NCI-H2029 treated with DMSO at 0.1 percent for 48 hours (cell line): ENCODE data around the gene COA3.

Experiments
- DNase-seq: peaks from one replicate; lab custom pipeline; 2025; lab: John Stamatoyannopoulos, UW

COA3 gene

DNA sequence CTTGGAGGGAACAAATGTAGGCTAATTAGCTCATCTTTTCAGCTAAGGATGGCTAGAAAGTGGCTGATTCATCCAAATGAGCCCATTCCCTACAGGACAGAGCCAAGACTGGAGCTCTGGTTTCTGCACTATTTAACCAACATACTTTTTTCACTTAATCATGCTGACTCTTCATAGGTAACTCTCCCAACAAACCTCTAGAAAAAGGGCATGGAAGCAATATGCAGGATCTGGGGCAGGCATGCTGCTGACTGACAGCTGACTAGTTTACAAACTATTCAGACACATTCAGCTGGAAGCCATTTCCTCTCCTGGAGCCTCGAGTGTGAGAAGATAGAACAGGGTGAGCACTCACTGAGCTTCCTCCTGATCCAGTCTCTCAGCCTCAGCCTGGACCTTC lies 19.4 kb upstream of the COA3 start:
- DNase-seq = no peak

DNA sequence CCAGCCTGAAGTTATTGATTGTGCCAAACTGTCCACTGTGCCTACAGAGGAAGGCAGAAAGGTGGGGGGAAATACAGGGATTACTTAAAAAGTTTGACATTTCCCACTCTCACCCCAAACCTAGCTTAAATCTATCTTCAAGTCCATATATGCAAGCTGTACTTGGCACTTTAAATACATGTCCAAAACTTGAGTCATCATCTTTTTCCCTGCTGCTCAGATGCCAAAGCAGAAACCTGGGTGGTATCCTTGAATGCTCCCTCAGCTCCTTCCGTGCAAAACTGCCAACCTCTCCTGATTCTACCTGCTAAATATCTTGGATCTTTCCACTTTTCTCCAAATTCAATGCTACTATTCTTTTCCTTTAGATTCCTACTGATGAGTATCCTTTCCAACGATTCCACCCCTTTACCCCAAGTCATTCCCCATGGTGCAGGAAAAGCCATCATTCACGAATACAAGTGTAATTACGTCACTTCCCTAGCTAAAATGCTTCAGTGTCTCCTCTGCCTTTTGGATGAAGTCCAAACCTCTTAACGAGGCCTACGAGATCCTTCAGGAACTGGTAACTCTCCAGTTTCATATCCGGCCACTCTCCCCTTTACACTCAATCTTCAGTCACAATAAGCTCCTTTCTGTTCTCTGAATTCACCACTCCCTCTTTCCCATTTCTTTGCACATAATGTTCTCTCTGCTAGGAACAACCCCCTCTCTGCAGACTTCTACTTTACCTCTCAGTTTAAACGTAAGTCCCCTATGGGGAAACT lies 16.3 kb upstream of the COA3 start:
- DNase-seq = peak; percentile 73

DNA sequence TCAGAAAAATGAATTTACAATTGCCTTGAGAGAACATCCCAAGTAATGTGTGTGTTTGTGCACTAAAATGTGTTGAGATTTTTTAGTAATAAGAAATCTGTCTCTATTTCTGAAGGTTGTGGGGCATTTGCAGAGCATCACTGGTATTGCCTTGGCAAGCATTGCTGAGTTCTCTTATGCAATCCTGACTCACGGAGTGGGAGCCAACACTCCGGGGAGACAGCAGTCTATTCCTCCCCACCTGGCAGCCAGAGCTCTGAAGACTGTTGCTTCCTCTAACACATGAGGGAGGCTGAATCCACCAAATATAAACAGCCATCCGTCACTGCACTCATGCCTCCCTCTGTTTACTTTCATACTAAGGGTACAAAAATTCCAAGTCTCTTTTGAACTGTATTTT lies 10.7 kb upstream of the COA3 start:
- no peak for DNase-seq

DNA sequence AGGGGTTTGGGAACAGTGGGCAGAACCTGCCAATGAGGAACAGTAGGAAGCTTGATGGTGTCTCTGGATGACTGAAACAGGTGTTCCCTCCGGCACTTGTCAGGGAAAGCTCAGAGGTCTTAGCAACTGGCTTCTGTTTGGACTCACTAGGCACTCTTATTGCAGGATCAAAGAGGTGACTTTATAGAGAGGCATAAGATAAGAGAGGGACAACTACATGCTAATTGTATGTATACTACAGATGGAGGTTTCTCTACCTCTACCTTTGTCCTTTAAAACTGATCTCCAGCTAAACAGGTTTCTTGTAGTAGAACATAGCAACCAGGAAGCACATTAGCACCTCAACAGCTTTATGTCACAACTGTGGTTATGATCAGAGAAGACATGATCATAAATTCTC lies 7.7 kb upstream of the COA3 start:
- no peak for DNase-seq

DNA sequence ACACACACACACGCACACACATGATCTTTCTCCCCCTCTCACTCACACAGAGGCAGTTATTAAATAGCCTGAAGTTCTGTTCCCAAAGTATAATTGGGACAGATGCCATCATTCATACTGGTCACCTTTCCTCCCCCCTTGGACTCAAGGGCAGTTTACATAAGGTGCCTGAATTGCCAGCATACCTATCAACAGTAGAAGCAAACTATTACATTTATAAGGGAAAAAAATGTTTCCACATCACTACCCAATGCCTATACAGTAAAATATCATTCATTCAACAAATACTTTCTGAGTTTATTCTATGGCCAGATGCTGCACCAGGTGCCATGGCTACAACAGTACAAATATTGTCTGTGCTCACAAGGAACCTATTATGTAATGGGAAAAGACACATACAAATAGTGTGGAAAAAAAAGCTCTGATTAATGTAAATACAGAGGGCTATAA lies 6.4 kb upstream of the COA3 start:
- peak; percentile 70 for DNase-seq

DNA sequence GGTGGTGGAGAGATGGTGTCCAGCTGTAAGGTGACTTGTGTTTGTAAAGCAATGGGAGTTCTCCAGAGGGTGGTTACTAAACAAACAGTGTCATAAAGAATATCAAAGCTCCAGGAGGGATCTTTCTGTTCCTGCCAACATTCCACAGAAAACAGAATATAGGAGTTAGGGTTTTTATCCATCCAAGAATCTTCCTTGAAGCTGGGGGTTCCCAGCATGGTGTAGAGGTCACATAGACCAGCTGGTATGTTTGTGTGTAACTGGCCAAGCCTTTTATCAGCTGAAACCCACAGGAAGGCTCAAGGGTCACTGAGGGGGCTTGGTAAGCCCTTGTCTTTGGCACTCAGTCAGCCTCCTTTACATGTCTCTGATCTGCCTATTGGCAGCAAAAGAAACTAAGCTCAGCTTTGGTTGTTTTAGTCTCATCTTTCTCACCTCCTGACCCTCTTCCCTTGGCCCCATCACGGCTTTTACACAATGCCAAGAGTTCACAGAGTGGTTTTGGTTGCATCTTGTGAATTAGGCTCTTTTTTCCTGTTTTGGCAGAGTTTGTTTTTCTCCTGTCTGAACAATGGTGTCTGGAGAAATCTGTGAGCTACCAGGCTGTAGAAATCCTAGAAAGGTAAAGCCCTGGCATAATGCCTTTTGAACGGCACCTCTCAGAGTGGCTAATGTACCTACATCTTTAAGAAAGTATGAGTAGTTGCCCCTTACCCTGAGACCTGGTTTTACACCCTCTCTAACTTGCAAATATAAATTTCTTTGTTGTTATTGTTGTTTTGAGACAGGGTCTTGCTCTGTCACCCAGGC lies 4.8 kb upstream of the COA3 start:
- no peak for DNase-seq

DNA sequence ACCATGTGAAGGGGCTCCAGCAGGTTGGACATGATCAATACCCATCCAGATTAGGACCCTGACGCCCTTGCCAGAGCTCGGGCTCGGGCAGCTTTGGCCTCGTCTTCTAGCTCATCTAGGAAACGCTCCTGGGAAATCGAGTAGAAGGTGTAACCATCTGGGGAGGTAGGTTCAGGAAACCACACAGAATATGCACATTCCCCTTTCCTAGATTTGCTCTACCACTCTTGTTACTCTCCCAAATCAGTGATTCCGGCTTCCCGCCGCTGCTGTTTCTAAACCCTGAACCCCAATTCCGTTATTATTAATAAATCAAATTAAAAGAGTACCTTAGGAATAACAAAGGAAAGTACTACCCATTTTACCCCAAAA lies 507 bp downstream of the COA3 start:
- no peak for DNase-seq

DNA sequence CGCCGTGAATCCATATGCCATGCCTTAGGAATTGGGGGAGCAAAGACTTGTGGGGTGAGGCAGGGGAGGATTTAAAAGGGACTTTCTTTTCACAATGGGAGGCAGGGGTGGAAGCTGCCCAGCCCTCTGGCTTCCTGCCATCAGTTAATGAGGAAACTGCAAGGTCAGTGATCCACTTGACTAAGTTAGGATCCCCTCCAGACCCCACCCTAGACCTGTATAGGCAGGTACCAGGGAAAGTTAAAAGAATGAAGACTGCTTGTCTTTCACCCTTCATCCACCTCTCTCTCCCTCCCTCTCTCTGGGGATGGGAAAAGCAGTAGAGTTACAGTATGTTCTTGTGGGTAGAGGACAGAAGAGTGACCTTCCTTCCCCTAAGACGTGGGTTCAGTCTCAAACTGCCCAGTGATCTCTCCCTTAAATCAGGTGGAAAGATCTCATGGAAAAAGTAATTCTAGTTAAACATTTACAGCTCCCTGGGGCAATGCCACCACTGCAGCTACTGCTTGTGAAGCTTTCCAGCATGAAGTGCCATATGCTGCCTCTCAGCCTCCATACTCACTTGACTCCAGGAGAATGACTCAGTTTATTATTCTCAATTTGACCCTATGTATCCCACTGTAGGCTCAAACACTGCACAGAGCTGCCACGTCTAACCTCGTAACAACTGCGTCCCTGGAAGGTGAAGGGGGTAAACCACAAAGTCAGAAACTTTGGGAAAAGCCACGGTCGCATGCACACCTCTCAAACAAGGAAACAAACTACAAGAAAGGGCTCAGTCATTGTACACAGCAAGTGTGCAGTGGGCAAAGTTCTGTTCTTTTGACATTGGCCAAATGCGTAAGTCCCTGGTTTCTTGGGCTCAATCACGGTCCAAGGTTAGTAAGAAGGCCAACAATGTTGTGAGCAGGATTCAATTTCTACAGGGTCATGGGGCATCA lies 1.2 kb downstream of the COA3 start:
- DNase-seq = no peak

DNA sequence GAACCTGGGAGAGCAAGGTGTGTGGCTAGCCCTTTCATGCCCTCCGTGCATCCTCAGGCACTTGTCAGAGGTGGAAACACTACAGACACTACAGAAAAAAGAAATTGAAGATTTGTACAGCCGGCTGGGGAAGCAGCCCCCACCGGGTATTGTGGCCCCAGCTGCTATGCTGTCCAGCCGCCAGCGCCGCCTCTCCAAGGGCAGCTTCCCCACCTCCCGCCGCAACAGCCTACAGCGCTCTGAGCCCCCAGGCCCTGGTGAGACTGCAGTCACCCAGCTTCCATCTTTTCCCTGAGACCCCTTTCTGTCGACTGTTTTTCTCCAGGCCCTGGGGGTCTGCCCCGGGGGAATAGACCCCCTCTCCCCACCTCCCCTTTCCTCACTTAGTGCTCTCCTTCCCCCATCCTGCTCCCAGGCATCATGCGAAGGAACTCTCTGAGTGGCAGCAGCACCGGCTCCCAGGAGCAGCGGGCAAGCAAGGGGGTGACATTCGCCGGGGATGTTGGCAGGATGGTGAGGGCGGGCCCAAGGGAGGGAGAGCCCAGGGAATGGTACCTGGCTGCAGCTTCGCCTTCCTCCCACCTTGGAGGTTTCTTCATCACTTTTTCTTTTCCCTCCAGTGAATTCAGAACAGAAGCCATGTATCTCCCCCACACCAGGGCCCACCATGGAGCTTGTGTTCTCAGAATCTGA lies 2.3 kb downstream of the COA3 start:
- no peak for DNase-seq

DNA sequence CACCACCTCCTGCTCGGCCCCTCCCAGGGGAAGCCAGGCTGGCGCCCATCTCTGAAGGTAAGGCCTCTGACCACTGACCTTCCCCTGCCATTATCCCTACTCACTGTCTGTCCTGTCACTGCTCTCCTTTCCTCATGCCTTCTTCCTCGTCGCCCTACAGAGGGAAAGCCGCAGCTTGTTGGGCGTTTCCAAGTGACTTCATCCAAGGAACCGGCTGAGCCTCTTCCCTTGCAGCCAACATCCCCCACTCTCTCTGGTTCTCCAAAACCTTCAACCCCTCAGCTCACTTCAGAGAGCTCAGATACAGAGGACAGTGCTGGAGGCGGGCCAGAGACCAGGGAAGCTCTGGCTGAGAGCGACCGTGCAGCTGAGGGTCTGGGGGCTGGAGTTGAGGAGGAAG lies 3.0 kb downstream of the COA3 start:
- DNase-seq = no peak

DNA sequence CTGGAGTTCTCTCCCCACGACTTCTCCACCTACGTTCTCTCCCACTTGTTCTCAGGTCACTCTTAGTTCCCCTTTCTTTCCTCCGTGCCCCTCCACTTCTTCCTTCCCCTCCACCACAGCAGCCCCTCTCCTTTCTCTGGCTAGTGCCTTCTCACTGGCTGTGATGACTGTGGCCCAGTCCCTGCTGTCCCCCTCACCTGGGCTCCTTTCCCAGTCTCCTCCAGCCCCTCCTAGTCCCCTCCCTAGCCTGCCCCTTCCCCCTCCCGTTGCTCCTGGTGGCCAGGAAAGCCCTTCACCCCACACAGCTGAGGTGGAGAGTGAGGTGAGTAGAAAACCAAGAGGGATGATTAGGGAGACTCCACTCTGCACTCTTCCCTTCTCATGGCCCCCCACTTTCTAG lies 3.4 kb downstream of the COA3 start:
- no peak for DNase-seq

DNA sequence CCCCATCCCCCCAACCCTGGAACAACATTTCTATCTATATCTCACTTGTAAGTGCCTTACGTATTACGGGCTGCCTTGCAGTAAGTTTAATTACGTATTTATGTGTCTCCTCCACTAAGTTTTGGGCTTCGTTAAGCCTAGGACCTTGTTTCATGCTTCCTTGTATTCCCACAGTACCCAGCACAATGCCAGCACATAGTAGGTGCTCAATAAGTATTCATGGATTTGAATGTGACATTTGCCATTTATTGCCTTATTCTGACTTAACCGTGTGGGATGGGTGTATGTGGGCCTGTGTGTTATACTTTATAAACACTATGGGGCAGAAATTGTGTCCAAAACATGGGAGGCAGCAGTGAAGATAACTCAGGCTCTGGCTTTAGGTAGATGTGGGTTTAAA lies 6.0 kb downstream of the COA3 start:
- DNase-seq = no peak

DNA sequence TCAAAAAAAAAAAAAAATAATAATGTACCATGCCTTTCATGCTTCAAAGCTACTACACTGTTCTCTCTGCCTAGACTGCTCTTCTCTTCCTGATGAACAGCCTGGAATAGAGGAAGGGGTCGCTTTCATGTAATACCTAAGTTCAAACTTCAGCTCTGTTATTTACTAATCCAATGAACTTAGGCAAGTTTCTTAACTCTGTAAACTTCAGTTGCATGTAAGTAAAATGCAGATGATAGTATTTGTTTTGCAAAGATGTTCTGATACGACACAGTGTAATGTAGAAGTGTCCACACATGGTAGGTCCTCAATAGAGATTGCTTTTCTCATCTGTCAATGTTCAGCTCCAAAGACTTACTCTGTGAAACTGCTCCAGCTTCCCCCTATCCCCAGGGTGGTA lies 6.6 kb downstream of the COA3 start:
- no peak for DNase-seq

DNA sequence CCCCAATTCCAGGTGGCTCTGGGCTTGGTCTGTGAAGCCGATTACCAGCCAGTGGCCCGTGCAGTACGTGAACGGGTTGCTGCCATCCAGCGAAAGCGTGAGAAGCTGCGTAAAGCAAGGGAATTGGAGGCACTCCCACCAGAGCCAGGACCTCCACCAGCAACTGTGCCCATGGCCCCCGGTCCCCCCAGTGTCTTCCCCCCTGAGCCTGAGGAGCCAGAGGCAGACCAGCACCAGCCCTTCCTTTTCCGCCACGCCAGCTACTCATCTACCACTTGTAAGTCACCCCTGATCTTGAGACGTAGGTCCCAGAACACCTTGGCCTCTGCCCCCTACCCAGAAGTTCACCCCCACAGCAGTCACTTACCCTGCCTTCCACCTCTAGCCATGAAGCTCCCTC lies 11.2 kb downstream of the COA3 start:
- DNase-seq = no peak

DNA sequence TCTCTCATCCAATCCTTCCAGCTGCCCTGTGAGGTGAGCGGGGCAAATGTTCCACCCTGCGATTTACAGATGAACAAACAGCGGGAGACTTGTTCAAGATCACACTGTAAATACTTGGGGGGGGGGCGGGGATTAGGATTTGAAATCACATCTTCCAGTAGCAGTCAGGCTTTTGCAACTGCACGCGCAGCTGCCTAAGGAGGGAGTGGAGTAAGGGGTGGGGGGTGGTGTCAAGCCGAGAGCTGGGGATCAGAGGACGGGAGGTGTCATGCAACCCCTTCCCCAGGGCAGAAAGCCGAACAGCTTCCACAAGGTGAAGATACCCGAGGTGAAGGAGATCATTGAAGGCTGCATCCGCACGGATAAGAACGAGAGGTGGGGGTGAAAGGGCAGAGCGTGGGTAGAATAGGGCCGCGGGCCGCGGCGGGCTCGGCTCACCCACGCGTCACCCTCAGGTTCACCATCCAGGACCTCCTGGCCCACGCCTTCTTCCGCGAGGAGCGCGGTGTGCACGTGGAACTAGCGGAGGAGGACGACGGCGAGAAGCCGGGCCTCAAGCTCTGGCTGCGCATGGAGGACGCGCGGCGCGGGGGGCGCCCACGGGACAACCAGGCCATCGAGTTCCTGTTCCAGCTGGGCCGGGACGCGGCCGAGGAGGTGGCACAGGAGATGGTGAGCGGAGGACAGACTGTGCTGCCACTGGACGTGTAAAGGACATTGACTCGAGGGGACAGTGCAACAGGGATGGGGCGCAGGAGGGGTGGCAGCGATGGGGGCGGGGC lies 13.5 kb downstream of the COA3 start:
- DNase-seq = no peak

DNA sequence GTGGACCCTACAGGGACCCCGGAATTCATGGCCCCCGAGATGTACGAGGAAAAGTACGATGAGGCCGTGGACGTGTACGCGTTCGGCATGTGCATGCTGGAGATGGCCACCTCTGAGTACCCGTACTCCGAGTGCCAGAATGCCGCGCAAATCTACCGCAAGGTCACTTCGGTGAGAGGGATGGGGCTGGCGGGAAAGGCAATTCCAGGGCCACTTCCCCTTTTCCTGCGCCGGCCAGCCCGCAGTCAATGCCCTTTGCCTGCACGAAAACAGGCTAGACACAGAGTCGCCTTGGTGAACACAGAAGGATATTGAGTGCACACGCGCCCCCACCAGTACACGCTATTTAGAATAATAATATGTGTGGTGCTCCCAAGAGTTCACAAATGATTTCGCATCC lies 14.1 kb downstream of the COA3 start:
- DNase-seq = no peak

DNA sequence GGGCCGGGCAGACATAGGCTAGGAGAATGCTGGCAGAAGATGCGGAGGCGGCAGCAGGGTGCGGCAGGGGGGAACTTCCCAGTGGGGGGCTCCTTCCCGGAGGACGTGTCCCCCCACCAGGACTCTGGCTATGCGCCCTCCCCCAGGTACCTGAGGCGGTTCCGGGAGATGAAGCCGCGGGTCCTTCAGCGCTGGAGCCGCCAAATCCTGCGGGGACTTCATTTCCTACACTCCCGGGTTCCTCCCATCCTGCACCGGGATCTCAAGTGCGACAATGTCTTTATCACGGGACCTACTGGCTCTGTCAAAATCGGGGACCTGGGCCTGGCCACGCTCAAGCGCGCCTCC lies 14.7 kb downstream of the COA3 start:
- no peak for DNase-seq

DNA sequence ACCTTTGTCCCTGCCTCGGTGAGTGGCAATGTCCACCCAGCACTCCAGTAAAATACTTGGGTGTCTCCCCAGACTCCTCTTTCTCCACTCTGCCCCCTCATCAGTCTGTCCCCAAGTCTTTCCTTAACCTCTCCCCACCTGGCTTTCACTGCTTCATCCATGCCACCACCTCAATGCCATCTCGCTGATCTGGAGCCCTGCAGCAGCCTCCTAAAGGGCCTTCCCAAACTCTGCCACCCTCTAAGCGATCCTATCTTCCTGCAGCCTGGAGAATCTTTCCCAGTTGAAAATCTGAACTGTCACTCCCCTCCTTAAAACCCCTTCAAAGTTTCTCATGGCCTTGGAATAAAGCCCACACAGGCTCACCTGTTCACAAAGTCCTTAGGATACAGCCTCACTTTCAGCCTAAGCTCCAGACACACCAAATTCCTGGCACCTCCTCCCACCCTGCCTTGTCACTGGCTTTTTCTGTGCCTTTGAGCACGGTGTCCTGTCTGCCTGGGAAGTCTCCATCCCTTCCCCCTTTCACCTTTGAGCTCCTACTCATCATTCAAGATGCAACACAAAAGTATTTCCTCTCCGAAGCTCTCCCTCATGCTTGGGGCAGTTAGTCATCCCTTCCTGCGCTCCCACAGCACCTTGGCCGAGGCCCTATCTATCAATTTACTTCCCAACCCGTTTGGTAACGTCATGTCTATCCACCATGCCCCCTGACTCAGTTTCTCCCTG lies 15.3 kb downstream of the COA3 start:
- DNase-seq = no peak

DNA sequence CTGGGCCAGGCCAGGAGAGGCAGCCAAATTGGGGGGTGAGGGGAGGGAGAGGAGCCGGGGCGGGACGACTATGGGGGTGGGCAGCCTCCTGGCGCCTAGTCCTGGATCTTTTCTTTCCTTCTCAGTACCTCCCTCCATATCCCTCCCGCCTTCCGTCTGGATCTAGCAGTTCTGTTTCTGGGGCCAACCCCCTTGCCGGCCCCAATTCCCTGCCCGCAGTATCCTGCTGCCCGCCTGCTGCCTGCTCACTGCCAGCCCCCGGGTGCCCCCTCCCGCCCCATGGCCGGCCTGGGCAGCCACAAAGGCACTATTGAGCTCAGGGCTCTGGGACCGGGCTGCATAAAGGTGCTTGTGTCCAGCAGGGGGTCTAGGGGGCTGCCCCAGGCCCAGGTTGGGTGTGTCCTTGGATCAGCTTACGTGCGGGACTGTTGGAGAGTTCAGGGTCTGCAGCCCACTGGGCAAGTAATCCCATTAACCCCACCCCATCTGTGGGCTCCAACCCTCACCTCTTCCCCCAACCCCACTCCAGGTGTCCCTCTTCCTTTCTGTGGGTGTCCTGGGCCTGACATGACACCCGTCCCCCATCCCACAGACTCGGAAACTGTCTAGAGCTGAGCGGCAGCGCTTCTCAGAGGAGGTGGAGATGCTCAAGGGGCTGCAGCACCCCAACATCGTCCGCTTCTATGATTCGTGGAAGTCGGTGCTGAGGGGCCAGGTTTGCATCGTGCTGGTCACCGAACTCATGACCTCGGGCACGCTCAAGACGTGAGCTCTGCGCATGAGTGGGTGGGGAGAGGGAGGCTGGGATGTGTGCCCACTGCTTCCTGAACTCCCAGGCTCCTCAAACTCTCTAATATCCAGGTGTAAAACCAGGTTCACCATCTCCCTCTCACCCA lies 16.1 kb downstream of the COA3 start:
- no peak for DNase-seq
